GM23338 (cell line): ENCODE data around the gene STK32C.
A peak's percentile ranks its signal among the peaks of the same experiment; 100 is the strongest.

Experiments used
- CTCF ChIP-seq, 2 experiments: fragments of 200-600 bp in 1 of 2; sonication (generic) in 1 of 2; conservative IDR thresholded peaks; 2 replicates each; pipeline versions ENCODE4 v1.5.1 to v1.6.1; 2016 to 2017; ENCODE audit warnings: antibody characterized with exemption in 2 of 2, low read depth in 2 of 2, mild to moderate bottlenecking in 2 of 2, moderate library complexity in 1 of 2
- TF ChIP-seq, protein P1 (sequence below): IDR thresholded peaks from 2 replicates; pipeline ENCODE4 v1.6.1; 2016; ENCODE audit warnings: antibody characterized with exemption

- peak; percentile 15 to 33; a peak in 2 of 4 replicates for TF ChIP-seq CTCF (conservative IDR thresholded peaks at IDR 0.05; ENCODE audit: low read depth in 2 of 2)
- TF ChIP-seq, protein P1, sequence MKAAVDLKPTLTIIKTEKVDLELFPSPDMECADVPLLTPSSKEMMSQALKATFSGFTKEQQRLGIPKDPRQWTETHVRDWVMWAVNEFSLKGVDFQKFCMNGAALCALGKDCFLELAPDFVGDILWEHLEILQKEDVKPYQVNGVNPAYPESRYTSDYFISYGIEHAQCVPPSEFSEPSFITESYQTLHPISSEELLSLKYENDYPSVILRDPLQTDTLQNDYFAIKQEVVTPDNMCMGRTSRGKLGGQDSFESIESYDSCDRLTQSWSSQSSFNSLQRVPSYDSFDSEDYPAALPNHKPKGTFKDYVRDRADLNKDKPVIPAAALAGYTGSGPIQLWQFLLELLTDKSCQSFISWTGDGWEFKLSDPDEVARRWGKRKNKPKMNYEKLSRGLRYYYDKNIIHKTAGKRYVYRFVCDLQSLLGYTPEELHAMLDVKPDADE: no peak
Observed at GRCh38 chr10:132163278-132163765, 144.4 kb downstream of the STK32C start.
